Esophagus muscularis mucosa (tissue), 4 donors: Measurements from ENCODE around the gene CEP350.

Experiments
- CTCF ChIP-seq, 3 experiments: fragments of 200-600 bp in 2 of 3; fragments of 450-650 bp in 1 of 3; sonication (generic) in 2 of 3; IDR thresholded peaks; one replicate each; pipeline ENCODE4 v1.5.1; 2017 to 2019; ENCODE audit warnings: antibody characterized with exemption in 3 of 3, mild to moderate bottlenecking in 2 of 3, moderate library complexity in 1 of 3
- EP300 ChIP-seq: sonication (generic); formaldehyde crosslinking; IDR thresholded peaks from one replicate; pipeline ENCODE4 v1.6.1; 2017; ENCODE audit warnings: antibody characterized with exemption
- POLR2A ChIP-seq: fragments of 450-650 bp; IDR thresholded peaks from one replicate; pipeline ENCODE4 v1.6.1; 2017; ENCODE audit warnings: antibody characterized with exemption, moderate library complexity, mild to moderate bottlenecking, low read depth
- POLR2AphosphoS5 ChIP-seq, 2 donors: sonication (generic); formaldehyde crosslinking; IDR thresholded peaks; one replicate each; pipeline ENCODE4 v1.6.1; 2017; ENCODE audit warnings: antibody characterized with exemption in 2 of 2

- TF ChIP-seq POLR2A (no peak), CTCF (IDR thresholded peaks at IDR 0.05) (no peak), EP300 (no peak), POLR2AphosphoS5 (IDR thresholded peaks at IDR 0.05) (no peak)
These were observed 89.2 kb downstream of the CEP350 start for GRCh38 chr1:180043785-180044184.
